ENCODE data around the gene TTC17.

The TTC17 gene

GRCh38 chr11:43486141-43486540 lies 127.4 kb downstream of the TTC17 start:
- no peak for DNase-seq

- DNase-seq, result no peak
These were observed 131.2 kb downstream of the TTC17 start for GRCh38 chr11:43489869-43490465.

GRCh38 chr11:43492701-43493100 lies 134.0 kb downstream of the TTC17 start:
- DNase-seq, result no peak

GRCh38 chr11:43493431-43493830 lies 134.7 kb downstream of the TTC17 start:
- no peak for DNase-seq

- no peak for DNase-seq
These were observed 138.4 kb downstream of the TTC17 start for GRCh38 chr11:43497144-43497543.

- peak in 1 of 2 experiments; percentile 5 for DNase-seq
These were observed 139.8 kb downstream of the TTC17 start for GRCh38 chr11:43498561-43498960.

- DNase-seq, result peak in 1 of 2 experiments; percentile 33
These were observed 144.7 kb downstream of the TTC17 start for GRCh38 chr11:43503417-43503816.

GRCh38 chr11:43504316-43504950 lies 145.7 kb downstream of the TTC17 start:
- DNase-seq, result peak in 1 of 2 experiments; percentile 19

GRCh38 chr11:43505171-43505570 lies 146.5 kb downstream of the TTC17 start:
- DNase-seq, result no peak

GRCh38 chr11:43507171-43507570 lies 148.5 kb downstream of the TTC17 start:
- no peak for DNase-seq

- no peak for DNase-seq
These were observed 149.8 kb downstream of the TTC17 start for GRCh38 chr11:43508511-43508918.

- DNase-seq, result no peak
These were observed 153.2 kb downstream of the TTC17 start for GRCh38 chr11:43511959-43512358.

GRCh38 chr11:43515090-43515489 lies 156.4 kb downstream of the TTC17 start:
- DNase-seq, result peak in 1 of 2 experiments; percentile 14

- DNase-seq, result no peak
These were observed 157.7 kb downstream of the TTC17 start for GRCh38 chr11:43516316-43516850.

- no peak for DNase-seq
These were observed 158.8 kb downstream of the TTC17 start for GRCh38 chr11:43517518-43517917.

GRCh38 chr11:43518408-43519160 lies 159.9 kb downstream of the TTC17 start:
- no peak for DNase-seq

GRCh38 chr11:43521471-43521870 lies 162.8 kb downstream of the TTC17 start:
- DNase-seq, result no peak

- DNase-seq, result no peak
These were observed 164.9 kb downstream of the TTC17 start for GRCh38 chr11:43523632-43524031.

GRCh38 chr11:43532041-43532440 lies 173.3 kb downstream of the TTC17 start:
- peak; percentile 49 to 58 for DNase-seq

- DNase-seq, result no peak
These were observed 179.3 kb downstream of the TTC17 start for GRCh38 chr11:43537833-43538615.

GRCh38 chr11:43541993-43542392 lies 183.3 kb downstream of the TTC17 start:
- no peak for DNase-seq

- DNase-seq, result no peak
These were observed 184.3 kb downstream of the TTC17 start for GRCh38 chr11:43542750-43543712.
